Heart left ventricle (tissue), 16 donors: ENCODE measurements around the gene LYPLA2. TPM values are rescaled to one million over a fixed set of nuclear protein-coding genes. Genes with fewer than 3 reads are reported as not detected.
A peak's percentile ranks its signal among the peaks of the same experiment; 100 is the strongest.

Source experiments
- ATAC-seq, 4 donors: fragments of 200-7000 bp; cut with Tn5 transposase; one replicate each; pipeline ENCODE4 v1.9.1; 2020 to 2022; ENCODE audit warnings: moderate library complexity in 4 of 4, mild to moderate bottlenecking in 3 of 4, moderate number of reproducible peaks in 1 of 4
- DNase-seq, 5 donors: peaks; one replicate each; pipeline ENCODE4 v3.0.0-alpha.2; 2020
- H3K27ac ChIP-seq, 12 donors: fragments of 200-600 bp; sonication (generic) in 4 of 12; one replicate each; pipeline versions ENCODE4 v1.5.0 to v1.8.0; 2016 to 2022; ENCODE audit warnings: mild to moderate bottlenecking in 2 of 12
- H3K27me3 ChIP-seq, 9 donors: fragments of 200-600 bp; sonication (generic) in 2 of 9; one replicate each; pipeline versions ENCODE4 v1.5.1 to v1.8.0; 2016 to 2022; ENCODE audit warnings: mild to moderate bottlenecking in 3 of 9
- H3K36me3 ChIP-seq, 9 donors: fragments of 200-600 bp; sonication (generic) in 2 of 9; one replicate each; pipeline versions ENCODE4 v1.5.0 to v1.8.0; 2018 to 2022; ENCODE audit warnings: mild to moderate bottlenecking in 2 of 9
- H3K4me1 ChIP-seq, 12 donors: fragments of 200-600 bp; sonication (generic) in 4 of 12; one replicate each; pipeline versions ENCODE4 v1.5.0 to v1.8.0; 2016 to 2022; ENCODE audit warnings: mild to moderate bottlenecking in 3 of 12
- H3K4me3 ChIP-seq, 12 donors: fragments of 200-600 bp; sonication (generic) in 4 of 12; one replicate each; pipeline versions ENCODE4 v1.5.0 to v1.8.0; 2017 to 2022; ENCODE audit warnings: mild to moderate bottlenecking in 9 of 12, moderate library complexity in 4 of 12
- H3K9me3 ChIP-seq, 12 donors: fragments of 200-600 bp; sonication (generic) in 4 of 12; one replicate each; pipeline versions ENCODE4 v1.5.0 to v1.8.0; 2016 to 2022; ENCODE audit warnings: mild to moderate bottlenecking in 1 of 12
- POLR2A ChIP-seq, 2 donors: fragments of 450-650 bp; IDR thresholded peaks; one replicate each; pipeline ENCODE4 v1.6.1; 2017; ENCODE audit warnings: antibody characterized with exemption in 2 of 2, mild to moderate bottlenecking in 2 of 2, moderate library complexity in 2 of 2
- WGBS, 4 donors: extraction: QIAGEN DNeasy Blood & Tissue Kit in 2 of 4; methylation state at CpG; one replicate each; pipeline versions ENCODE4 v1.1.5 to v1.1.7; 2013 to 2018; 5-methylcytosine and 5-hydroxymethylcytosine counted together
- intact Hi-C, 10 donors: fragments of 100-400 bp; cut with DNase I; formaldehyde crosslinking; loops; one replicate each; pipeline versions ENCODE4 v1.11.1 to v1.14.2; 2022
- polyA plus RNA-seq, 2 donors: library from polyadenylated mRNA; stranded (reverse); fragments of 200-250 nt; gene quantifications; one replicate each; pipeline ENCODE4 v1.2.3, GENCODE V29; 2013
- total RNA-seq, 9 donors: library from RNA; depleted of rRNA in 2 of 9; stranded (reverse); fragments of >200 nt in 2 of 9; fragmentation: NEBNext Ultra II Directional in 3 of 9; extraction: Animal tissue kit (Norgen Biotek cat#: 25700) in 3 of 9; gene quantifications; one replicate each; pipeline versions ENCODE4 v1.1.0 to v1.2.4, GENCODE V29; 2016 to 2023
- TF ChIP-seq, protein P1 (sequence below), 12 donors: fragments of 200-600 bp; sonication (generic) in 4 of 12; IDR thresholded peaks; one replicate each; pipeline versions ENCODE4 v1.5.0 to v1.8.0; 2018 to 2022; ENCODE audit warnings: antibody characterized with exemption in 12 of 12, mild to moderate bottlenecking in 5 of 12
- donor health status: ischemic (EF 13 %, LVEDD 7.1; RV severe dilation, severe dysfunction).
- donor health status: healthy with polysubstance abuse.
- donor health status: DM: no; HTN: yes; CAD: no.
- donor health status: DM: no; HTN: no; CAD: no.
- donor health status: ischemic (EF 25% LVEDD 6.9; RV normal size, moderate dysfunction).
- donor health status: ischemic (EF 25% LVEDD 5.7; RV mildly dilated, moderate dysfunction).
- donor health status: healthy.
- donor health status: DM: yes; HTN: yes; CAD: no.
- donor health status: ischemic (EF 35%, LVEDD 5.7; RV mildly dilated, moderate dysfunction).
- donor health status: nonischemic (EF 11% LVEDD 7.7; RV severe dilation, severe dysfunction).
- donor health status: DM: yes; HTN: yes; CAD: no.
- donor health status: PGD.
- donor health status: ischemic (EF 29% LVEDD 5.4; RV normal size, mild dysfunction).
- donor health status: nonischemic (EF 23%, LVEDD 6.1; RV moderate dilation, normal function).

Gene LYPLA2
- total and polyA plus RNA-seq, 11 donors, result 22.2 to 63.3 (median 29.5) TPM

DNA sequence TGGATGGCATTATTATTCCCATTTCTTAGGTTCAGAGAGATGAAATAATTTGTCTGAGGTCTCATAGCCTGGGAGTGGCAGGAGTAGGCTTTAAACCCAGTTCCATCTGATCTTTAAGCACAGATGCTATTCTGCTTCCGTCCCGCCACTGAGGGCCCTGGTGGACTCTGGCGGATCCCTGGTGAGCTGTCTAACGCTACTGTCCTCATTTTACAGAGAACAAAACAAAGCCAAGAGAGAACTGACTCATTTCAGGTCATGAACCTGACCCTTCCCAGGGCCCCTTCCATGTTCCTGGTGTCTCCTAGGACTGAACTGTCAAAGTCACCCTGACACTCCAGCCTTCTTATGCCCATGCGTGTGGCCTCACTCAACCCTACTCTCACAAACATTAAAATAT is 12.7 kb downstream of the LYPLA2 start:
- Histone ChIP-seq H3K4me3 (no peak overlapping the region), H3K9me3 (no peaks in the 10 kb centered on the region), H3K4me1 (peaks cover 3 to 31% (median 20%) of the 10 kb centered on the region in 12 donors), H3K27ac (peak overlapping the region in 1 of 12 donors; percentile 62), H3K27me3 (no peaks in the 10 kb centered on the region), H3K36me3 (peaks cover 0 to 45% (median 29%) of the 10 kb centered on the region in 9 donors)
- intact Hi-C loops, result loop anchor here in 3 of 10 donors (10.0 kb wide), 2 partner anchors 61 to 221 kb away; partner anchors contain the start of gene FUCA1 (in 2 of the 3)
- no peak for TF ChIP-seq POLR2A (IDR thresholded peaks at IDR 0.05)
- TF ChIP-seq, protein P1, sequence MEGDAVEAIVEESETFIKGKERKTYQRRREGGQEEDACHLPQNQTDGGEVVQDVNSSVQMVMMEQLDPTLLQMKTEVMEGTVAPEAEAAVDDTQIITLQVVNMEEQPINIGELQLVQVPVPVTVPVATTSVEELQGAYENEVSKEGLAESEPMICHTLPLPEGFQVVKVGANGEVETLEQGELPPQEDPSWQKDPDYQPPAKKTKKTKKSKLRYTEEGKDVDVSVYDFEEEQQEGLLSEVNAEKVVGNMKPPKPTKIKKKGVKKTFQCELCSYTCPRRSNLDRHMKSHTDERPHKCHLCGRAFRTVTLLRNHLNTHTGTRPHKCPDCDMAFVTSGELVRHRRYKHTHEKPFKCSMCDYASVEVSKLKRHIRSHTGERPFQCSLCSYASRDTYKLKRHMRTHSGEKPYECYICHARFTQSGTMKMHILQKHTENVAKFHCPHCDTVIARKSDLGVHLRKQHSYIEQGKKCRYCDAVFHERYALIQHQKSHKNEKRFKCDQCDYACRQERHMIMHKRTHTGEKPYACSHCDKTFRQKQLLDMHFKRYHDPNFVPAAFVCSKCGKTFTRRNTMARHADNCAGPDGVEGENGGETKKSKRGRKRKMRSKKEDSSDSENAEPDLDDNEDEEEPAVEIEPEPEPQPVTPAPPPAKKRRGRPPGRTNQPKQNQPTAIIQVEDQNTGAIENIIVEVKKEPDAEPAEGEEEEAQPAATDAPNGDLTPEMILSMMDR (IDR thresholded peaks at IDR 0.05), result no peak
- WGBS, 4 donors, result 91 to 93% (median 92%) methylated on average over 5 of the region's 5 CpGs
- ATAC-seq (no peak), DNase-seq (no peak)

DNA sequence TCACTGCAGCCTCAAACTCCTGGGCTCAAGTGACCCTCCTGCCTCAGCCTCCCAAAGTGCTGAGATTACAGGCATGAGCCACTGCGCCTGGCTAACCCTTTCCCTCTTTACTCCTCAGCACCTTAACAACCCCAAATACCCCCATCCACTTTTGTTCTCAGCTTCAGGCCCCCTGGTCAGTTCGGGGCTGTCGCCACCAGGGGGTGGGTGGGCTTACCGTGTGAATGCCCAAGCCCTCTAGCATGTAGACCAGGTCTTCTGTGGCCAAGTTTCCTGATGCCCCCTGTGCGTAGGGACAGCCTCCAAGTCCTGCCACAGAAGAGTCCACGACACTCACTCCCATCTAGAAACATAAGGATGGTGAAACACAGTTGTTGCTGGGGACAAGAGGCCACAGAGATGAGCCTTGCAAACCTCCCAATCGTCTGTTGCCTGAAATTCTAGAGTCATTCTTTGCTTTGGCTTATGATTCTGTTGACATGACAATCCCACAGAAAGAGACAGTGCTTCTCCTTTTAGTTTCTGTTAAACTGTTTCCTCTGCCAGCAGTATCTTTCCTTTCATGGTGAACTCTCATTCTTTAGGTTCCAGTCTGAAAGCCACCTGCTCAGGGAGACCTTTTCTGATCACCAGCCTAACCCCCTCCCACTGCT is 13.4 kb downstream of the LYPLA2 start:
- Histone ChIP-seq H3K4me1 (peaks cover 3 to 24% (median 15%) of the 10 kb centered on the region in 12 donors), H3K27me3 (no peaks in the 10 kb centered on the region), H3K4me3 (no peak overlapping the region), H3K9me3 (no peaks in the 10 kb centered on the region), H3K27ac (peak overlapping the region in 1 of 12 donors; percentile 62), H3K36me3 (peaks cover 0 to 46% (median 29%) of the 10 kb centered on the region in 9 donors)
- intact Hi-C loops, result loop anchor here in 3 of 10 donors (10.0 kb wide), 2 partner anchors 60 to 220 kb away; partner anchors contain the start of gene FUCA1 (in 2 of the 3)
- WGBS, 4 donors, result 73 to 81% (median 77%) methylated on average over 7 of the region's 7 CpGs
- ATAC-seq, result no peak
- TF ChIP-seq, protein P1 (IDR thresholded peaks at IDR 0.05), result no peak
- no peak for TF ChIP-seq POLR2A (IDR thresholded peaks at IDR 0.05)
- DNase-seq, result no peak

DNA sequence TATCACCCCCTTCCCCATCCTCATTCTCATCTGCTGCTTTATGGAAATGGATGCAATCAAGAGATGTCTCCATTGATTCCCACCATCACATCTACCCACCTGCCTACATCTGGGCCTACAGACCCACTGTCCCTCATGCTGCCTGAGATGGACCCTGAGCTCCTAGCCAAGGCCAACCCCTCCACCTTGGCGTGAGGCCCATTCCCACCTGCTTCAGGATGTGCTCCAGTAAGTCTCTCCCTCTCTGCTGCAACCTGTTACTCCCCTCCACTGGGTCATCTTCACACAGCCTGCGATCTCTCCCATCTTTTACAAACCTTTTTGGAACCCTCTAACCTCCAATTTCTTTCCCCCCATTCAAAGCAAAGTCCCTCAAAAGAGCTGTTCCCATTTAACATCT is 14.1 kb downstream of the LYPLA2 start:
- TF ChIP-seq, protein P1 (IDR thresholded peaks at IDR 0.05), result no peak
- TF ChIP-seq POLR2A (IDR thresholded peaks at IDR 0.05), result no peak
- Histone ChIP-seq H3K4me3 (no peak overlapping the region), H3K27ac (no peak overlapping the region), H3K36me3 (peaks cover 0 to 46% (median 29%) of the 10 kb centered on the region in 9 donors), H3K4me1 (peaks cover 0 to 25% (median 9%) of the 10 kb centered on the region in 12 donors), H3K27me3 (no peaks in the 10 kb centered on the region), H3K9me3 (no peaks in the 10 kb centered on the region)
- ATAC-seq (no peak), DNase-seq (no peak)
- 95 to 98% (median 96%) methylated on average over 2 of the region's 2 CpGs for WGBS, 4 donors
- intact Hi-C loops, result loop anchor here in 4 of 10 donors (5.0 to 10.0 kb wide), 3 partner anchors 60 to 220 kb away; partner anchors contain the start of gene FUCA1 (in 2 of the 4)

DNA sequence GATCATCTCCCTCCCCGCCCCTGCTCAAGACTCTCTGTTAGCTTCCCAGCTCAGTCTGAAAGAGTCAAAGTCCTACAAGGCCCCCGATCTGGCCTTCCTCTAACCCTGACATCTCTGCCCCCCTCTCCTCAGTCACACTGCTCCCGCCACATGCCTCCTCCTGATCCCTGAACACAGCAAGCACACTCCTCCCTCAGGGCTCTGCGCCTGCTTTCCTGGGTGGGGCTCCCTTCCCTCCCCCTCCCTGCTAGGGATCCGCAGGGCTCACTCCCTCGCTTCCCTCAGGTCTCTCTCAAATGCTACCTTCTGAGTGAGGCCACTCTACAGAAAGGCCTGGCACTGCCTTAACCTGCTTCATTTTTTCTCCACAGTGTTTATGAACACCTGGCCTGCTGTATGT is 15.3 kb downstream of the LYPLA2 start:
- ATAC-seq (no peak), DNase-seq (no peak)
- intact Hi-C loops, result loop anchor here in 4 of 10 donors (5.0 to 10.0 kb wide), 3 partner anchors 59 to 219 kb away; partner anchors contain the start of gene FUCA1 (in 2 of the 4)
- H3K9me3 ChIP-seq, result no peaks in the 10 kb centered on the region
- 75 to 81% (median 76%) methylated on average over 6 of the region's 6 CpGs for WGBS, 4 donors
- peaks cover 0 to 46% (median 32%) of the 10 kb centered on the region in 9 donors for H3K36me3 ChIP-seq
- H3K27me3 ChIP-seq, result no peaks in the 10 kb centered on the region
- H3K4me3 ChIP-seq, result no peak overlapping the region
- H3K27ac ChIP-seq, result no peak overlapping the region
- peaks cover 0 to 34% (median 7%) of the 10 kb centered on the region in 12 donors for H3K4me1 ChIP-seq
- TF ChIP-seq, protein P1 (IDR thresholded peaks at IDR 0.05), result no peak
- no peak for TF ChIP-seq POLR2A (IDR thresholded peaks at IDR 0.05)
